ENCODE data around the gene CRELD2. TPM values are rescaled to one million over a fixed set of nuclear protein-coding genes. Genes with fewer than 3 reads are reported as not detected.
"Not testable (repeated sequence)": the region's sequence is repeated elsewhere in the genome, so short reads cannot be mapped to it uniquely, and the experiment has no call there.

Gene CRELD2
- total RNA-seq, 1 donor from 2014 or later = 17.5 TPM

DNA sequence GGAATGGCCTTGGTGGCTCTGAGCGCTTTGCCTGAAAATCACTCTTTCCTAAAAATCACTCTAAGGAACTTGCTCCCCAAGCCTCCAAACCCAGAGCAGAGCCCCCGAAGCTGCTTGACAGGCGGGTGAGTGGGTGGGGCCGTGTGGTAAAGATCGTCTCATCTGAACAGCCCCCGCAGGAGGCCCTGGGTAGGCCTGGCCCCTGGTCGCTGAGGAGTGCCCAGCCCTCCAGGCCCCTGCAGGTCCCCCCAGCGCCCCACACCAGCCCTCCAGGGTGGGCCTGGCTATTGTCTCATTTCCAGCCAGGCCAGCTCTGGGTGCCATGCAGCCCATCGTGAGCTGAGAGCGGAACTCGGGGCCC lies 25.0 kb downstream of the CRELD2 start:
- FAIRE-seq (no peak), DNase-seq (ENCODE audit: low spot score in 2 of 2) (no peak)

DNA sequence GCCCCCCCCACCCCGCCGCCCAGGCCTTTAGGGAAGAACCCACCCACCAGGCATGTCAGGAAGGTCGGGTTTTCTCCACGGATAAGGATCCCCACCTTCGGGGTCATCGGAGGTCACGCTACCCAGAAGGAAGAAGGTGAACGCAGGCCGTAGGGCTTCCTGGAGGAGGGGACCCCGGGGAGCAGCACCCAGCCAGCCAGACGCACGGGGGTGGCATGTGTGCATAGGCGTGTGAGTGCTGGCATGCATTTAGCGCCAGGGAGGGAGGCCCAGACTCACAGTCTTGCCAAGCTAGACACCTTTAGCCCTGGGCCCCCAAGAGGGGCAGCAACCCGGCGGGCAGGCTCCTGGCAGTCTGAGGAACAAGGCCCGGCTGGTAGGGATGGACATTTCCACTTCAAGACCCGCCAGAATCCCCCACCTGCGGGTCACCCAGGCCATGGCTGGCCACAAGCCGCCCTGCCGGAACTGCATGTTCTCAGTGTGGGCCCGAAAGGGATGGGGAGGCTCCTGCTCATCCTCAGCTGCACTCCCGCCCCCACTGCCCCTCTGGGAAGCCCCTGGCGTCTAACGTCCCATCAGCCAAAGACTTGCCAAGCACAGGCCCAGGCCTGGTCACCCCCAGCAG lies 25.5 kb downstream of the CRELD2 start:
- no peak for FAIRE-seq
- DNase-seq (ENCODE audit: low spot score in 2 of 2) = no peak

DNA sequence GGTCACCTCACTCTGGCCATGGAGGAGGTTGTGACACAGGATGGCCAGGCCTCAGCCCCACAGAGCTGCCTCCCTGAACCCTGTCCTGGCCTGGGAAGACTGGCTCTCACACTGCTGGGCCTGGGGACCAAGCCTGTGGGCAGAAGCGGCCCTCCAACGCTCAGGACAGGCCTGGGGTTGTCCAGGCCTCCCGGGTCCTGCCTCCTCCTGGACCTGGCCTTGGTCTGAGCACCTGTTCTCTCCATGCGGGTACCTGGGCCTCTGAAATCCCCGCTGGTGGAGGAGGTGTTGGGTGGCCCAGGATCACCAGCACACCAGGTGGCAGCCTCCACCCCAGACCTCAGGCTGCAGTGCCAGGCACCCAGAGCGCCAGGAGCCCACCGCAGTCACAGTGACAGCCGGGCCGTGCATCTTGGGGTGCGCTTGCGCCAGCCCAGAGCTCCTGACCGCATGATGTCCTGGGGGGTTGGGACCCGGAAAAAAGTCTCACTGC lies 26.0 kb downstream of the CRELD2 start:
- DNase-seq (ENCODE audit: low spot score in 2 of 2) (no peak), FAIRE-seq (no peak)

DNA sequence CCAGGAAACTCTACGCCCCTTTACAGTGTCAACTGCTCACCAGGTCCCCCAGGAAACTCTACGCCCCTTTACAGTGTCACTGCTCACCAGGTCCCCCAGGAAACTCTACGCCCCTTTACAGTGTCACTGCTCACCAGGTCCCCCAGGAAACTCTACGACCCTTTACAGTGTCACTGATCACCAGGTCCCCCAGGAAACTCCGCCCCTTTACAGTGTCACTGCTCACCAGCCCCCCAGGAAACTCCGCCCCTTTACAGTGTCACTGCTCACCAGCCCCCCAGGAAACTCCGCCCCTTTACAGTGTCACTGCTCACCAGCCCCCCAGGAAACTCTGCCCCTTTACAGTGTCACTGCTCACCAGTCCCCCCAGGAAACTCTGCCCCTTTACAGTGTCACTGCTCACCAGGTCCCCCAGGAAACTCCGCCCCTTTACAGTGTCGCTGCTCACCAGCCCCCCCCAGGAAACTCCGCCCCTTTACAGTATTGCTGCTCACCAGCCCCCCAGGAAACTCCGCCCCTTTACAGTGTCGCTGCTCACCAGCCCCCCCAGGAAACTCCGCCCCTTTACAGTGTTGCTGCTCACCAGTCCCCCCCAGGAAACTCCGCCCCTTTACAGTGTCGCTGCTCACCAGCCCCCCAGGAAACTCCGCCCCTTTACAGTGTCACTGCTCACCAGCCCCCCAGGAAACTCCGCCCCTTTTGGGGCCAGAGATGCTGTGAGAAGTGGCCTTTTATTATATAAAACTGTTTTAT lies 26.8 kb downstream of the CRELD2 start:
- DNase-seq (ENCODE audit: low spot score in 2 of 2); FAIRE-seq: not testable (repeated sequence)

DNA sequence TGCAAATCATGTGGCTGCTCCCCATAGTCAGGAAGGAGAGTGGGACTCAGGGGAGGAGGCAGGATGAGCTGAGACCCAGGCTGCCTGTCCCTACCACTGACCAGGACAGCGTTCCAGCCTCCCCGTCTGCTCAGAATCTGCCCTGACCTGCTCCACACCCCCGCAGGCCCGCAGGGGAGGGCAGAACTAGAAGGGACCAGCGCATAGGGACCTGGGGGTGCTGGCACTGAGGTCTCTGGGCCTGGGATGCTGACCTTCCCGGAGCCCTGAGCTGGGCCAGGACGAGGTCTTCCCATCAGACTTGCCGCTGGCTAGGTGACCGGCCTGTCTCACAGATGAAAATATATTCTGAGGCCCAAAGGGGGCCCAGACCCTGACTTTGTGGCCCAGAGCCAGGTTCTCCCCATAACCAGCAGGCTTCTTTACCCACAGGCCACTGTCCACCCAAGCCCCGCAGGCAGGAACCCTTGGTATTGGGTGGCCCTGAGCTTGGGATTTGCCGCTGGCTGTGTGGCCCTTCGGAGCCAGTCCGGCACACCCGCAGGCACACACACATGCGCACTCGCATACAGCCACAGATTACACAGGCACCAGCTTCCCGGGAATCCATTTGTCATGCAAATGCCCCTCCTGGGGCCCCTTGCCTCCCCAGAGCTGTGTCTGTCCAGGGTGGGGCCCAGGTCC lies 28.3 kb downstream of the CRELD2 start:
- no peak for FAIRE-seq

DNA sequence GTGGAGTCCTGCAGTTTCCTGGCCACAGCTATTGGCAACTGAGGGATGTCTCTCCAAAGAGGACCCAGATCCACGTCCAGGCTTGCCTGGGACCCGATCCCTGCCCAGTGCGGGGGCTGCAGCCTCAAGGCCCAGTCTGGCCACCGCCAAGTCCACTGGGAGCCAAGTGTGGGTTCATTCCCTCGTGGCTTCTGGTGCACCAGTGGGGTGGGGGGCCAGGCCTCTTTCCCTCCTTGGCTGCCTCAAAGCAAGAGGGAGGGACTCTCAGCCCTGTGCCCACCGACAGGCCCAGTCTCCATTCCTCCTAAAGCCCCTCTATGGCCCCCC lies 28.8 kb downstream of the CRELD2 start:
- no peak for FAIRE-seq
- DNase-seq (ENCODE audit: low spot score in 2 of 2) = no peak

More for the DNA sequence above, 28.3 kb downstream of the CRELD2 start:
- DNase-seq (ENCODE audit: low spot score in 2 of 2) = no peak

DNA sequence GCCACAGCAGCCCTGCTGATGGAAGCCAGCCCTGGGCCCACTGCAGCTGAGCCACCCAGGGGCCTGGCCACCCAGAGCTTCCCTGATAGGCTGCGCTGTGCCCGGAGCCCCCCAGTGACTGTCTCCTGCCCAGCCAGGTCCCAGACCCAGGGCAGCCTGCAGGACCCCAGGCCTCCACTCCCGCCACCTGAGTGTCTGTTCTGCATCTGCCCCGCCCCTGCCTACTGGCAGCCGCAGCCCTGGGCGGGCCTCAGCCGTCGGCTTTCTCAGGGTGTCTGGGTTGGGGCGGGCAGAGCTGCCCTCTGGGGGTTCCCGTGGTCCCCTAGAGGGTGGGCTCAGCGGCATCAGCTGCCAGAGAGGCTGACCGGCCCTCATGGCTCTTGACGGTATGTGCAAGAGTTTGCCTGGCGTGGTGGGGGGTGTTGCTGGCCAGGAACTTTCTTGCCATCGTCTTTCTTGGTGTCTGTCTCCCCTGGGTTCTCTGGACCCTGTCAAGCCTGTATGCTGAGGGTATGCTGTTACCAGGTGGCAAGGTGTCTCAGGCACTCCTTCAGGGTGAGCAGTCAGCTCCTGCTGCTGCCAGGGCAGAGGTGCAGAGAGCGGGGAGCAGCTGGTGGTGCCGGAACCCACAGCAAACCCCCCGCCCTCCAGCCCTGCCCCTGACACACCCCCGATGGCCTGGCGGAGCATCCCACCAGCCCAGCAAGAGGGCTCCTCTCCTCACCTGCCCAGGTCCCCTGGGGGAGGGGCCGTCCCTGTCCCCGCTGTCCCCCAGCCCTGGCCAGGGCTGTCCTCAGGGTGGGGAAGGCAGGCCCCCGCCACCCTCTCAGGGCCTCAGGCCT lies 29.9 kb downstream of the CRELD2 start:
- no peak for DNase-seq (ENCODE audit: low spot score in 2 of 2)
- FAIRE-seq = no peak

DNA sequence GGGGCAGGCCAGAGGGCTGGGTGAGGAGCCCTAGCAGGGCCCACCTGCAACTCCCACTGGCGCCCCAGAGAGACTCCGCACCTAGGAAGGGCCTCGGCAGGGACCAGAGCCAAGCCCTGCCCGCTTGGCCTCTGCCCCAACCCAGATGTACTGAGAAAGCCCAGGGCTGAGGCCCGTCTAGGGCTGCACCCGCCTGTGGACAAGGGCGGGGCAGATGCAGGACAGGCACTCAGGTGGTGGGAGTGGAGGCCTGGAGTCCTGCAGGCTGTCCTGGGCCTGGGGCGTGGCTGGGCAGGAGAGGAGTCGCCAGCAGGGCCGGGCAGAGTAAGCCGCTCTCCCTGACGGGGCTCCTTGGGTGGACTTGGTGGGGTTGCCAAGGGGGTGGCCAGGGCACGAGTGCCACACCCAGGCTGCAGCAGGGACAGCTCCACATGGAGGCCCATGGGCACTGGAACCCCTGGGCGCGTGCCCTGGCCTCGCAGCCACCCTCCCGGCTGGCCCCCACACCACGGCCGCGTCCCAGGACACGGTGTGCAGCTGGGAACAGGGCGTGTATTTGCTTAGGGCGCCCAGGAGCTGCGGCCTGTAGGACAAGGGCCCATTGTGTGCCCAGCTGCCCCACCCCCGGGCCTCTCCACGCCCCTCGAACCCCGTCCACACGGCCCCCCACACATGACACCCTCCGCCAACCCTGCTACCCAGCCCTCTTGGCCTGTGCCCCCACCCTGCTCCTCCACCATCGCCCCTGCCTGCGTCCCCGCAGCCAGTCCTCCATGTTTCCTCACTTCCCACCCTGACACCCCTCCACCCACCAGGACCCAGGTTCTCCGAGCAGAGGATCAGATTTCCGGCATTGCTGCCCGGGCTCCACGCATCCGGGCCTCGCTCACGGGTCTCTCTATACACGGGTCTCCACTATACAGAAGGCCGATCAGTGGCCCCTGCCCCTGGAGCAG lies 30.8 kb downstream of the CRELD2 start:
- FAIRE-seq (no peak), DNase-seq (ENCODE audit: low spot score in 2 of 2) (no peak)

DNA sequence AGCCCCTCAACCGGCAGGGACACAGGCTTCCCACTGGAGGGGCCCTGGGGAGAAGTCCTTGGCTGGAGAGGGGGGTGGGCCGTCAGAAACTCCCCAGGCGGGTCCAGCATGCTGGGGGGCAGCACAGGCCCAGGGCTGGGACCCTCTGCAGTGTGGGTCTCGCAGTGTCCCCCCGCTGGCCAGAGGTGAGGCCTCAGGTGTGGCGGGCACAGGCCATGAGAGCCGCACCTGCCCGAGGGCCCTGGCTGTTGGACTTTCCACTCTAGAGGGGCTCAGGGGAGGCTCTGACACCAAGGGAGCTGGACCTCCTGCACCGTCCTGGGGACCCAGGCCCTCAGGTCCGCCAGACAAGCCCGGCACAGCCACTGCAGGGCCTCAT lies 31.5 kb downstream of the CRELD2 start:
- DNase-seq (ENCODE audit: low spot score in 2 of 2) (no peak), FAIRE-seq (no peak)

DNA sequence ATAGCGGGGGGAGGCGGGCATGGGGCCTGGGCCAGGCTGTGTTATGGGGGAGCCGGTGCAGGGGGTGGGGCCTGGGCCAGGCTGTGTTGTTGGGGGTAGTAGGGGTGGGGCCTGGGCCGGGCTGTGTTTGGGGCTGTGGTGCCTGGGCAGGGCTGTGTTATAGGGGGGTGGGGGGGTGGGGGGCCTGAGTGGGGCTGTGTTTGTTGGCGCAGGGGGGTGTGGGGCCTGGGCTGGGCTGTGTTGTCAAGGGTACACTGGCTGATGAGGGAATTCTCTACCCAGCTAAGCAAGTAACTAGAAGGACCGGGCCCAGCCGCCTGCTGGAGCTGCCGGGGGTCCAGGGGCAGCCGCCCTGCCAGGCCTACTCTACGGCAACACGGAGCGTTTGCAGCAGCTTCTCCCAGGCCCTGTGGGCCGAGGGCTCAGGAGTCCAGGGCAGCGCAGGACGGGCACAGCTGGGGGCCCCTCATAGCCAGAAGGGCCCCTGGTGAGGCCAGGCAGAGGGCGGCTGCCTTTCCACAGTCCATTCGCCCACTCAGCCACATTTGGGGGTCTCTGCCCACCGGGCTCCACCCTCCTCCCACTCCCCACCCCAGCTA lies 32.1 kb downstream of the CRELD2 start:
- no peak for DNase-seq (ENCODE audit: low spot score in 2 of 2)
- FAIRE-seq = no peak

DNA sequence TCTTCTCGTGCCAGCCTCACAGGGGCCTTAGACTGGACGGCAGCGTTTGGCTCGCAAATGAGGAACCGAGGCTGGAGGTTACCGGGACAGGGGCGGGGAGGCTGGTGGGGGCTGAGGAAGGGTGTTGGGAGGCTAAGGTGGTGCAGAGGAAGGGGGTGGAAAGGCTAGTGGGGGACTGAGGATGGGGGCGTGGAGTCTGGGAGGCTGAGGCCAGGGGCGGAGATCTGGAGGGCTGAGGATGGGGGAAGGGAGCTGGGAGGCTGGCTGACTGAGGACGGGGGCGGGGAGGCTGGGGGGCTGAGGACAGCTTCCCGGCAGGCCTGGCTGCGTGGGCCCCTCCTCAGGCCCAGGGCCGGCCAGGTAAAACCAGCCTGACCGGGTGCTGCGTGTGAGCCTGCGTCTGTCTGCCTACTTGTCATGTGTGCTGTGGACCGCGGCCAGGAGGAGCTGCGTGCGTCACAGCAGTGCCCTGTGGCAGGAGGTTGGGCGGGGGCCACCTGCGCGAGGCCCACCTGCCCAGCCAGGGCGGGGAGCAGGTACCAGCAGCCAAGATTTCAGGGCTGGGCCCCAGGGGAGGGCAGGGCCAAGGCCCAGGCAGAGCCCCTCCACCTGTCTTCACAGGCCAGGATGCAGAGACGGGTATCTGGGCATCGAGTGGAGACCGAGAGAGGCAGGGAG lies 32.7 kb downstream of the CRELD2 start:
- DNase-seq (ENCODE audit: low spot score in 2 of 2) = no peak
- FAIRE-seq = no peak

DNA sequence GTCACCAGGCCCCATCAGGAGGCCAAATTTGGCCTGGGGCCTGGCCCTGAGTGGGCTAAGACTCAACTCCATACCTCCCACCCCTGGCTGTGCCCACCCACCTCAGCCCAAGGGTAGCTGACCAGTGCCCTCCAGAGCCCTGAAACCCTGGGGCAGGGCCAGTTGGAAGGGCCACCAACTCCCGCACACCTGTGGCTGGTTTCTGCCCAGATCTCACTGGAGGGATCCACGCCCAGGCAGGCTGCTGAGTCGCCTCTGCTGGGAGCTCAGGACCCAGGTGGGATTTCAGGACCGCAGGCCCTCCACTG lies 33.2 kb downstream of the CRELD2 start:
- no peak for FAIRE-seq

DNA sequence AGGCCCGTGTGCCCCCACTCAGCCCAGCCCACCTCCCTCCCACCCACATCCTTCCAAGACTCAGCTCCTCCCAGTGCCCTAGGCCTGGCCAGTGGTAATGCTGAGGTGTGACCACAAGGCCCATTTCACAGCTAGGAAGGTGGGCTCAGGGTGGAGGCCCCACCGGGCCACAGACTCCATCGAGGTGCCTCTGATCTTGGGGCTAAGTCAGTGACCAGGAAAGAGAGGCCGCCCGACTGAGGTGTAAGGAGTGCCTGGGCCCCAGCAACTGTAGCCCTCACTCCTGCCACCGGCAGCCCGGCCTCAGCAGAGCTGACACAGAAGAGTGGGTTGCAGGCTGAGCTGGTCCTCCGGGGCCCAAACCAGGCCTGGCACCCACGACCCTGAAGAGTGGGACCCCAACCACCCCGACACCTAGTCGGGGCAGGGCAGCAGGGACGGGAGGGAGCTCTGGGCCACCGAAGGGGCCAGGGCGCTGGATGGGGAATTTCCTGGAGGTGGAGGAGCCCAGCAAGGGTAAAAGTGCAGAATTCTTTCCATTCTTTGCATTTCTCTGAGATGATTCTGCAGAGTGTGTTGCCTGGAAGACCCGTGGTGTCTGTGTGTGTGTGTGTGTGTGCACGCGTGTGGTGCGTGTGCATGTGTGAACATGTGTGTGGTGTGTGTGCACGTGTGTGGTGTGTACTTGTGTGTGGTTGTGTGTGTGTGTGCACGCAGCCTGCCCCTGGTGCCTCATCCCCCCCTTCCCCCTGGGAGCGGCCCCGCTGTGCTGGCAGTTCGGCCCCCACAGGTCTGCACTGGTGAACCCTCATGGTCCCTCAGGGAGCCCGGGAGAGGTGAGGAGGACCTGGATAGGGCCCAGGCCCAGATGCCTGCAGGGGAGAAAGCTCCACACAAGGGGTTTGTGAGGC lies 33.8 kb downstream of the CRELD2 start:
- no peak for DNase-seq (ENCODE audit: low spot score in 2 of 2)
- FAIRE-seq = no peak

More for the DNA sequence above, 33.2 kb downstream of the CRELD2 start:
- no peak for DNase-seq (ENCODE audit: low spot score in 2 of 2)

DNA sequence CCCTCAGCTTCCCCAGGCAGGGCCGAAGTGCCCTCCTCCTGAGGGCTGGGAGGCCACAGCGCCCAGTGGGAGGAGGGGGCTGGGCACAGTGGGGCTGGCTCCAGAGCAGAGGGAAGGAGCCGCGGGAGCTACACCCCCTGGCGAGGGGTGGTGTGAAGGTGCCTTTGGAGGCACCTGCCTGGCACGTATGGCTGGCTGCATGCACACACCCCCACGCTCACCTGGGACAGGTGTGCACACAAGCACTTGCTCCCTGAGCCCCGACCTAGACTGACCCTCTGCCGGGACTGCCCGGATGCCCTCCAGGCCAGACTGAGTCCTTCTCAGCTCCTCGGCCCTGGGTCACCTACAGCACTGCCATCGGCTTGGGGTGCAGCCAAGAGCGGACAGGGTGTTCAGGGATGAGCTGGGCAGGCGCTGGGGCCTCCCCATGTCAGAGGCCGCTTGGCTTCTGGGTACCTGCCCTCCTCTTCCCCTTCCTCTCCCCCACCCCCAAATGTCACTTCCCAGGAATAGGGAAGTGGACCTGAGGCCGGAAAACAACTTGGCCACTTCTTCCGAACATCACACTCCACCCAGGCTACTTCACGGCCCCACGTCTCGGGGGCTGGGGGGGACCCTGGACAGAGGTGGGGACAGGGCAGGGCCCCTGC lies 34.7 kb downstream of the CRELD2 start:
- DNase-seq (ENCODE audit: low spot score in 2 of 2) = no peak
- FAIRE-seq = no peak

DNA sequence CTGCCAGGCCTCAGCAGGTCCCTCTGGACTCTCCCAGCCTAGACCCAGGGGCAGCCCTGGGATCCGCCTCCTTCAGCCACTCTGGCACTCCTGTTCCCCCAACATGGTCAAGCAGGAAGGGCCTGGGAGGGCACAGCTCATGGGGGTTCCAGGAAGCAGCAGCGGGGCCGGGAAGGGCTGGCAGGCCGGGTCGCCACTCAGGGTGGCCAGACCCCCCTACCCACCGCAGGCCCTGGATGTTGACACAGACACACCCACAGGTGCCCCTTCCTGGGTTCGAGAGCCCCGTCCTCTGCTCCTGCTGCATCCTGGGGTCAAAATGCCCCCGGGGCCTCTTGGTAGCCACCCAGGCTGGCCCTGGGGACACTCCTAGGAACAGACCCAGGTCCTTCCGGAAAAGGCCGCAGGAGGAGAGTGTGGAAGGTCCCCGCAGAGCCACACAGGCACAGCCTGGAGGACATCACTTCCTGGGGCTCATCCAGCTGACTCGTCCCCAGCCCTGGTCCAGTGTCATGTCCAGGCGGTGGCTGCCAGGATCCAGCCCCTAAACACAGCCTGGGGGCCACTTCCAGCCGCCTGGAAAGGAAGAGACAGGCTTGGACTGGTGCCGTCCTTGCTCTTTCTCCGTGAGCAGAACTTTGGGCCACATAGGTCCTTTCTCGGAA lies 35.4 kb downstream of the CRELD2 start:
- DNase-seq (ENCODE audit: low spot score in 2 of 2) (no peak), FAIRE-seq (no peak)

DNA sequence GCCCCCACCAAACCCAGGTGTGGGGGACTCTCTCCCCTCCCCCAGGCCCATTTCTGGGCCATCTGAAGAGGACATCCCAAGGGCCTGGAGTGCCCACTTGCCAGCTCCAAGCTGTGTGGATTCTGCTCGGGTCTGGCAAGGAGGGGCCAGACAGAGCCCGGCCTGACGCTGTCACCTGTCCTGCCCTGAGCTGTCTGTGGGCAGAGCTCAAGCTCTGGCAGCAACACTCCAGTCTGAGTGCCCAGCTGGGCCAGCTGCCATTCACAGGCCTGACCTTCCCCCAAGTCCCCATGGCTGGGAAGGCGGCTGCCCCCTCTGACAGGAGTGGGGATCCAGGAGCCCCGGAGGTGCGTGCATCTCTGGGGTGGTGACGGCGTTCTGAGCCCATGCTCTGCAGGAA lies 35.9 kb downstream of the CRELD2 start:
- no peak for FAIRE-seq
- DNase-seq (ENCODE audit: low spot score in 2 of 2) = no peak

Measured in frontal cortex (tissue), 4 donors.